Central memory CD8-positive, alpha-beta T cell (primary cell): ENCODE data around the gene FAM83G.

Experiments used
- ATAC-seq: fragments of 150-1000 bp; cut with Tn5 transposase; replicated peaks from 2 replicates; pipeline ENCODE4 v1.10.0; 2022; ENCODE audit warnings: mild to moderate bottlenecking, moderate FRiP score, moderate number of reproducible peaks; ENCODE audit not compliant: poor library complexity, severe bottlenecking; ENCODE audit errors: extremely low read depth
- DNase-seq, 2 donors: peaks; one replicate each; pipeline ENCODE4 v3.0.0; 2021; ENCODE audit warnings: low spot score in 2 of 2
- H3K27ac Mint-ChIP-seq: one replicate; pipeline ENCODE4 v1.8.0; 2022; ENCODE audit warnings: low read depth, mild to moderate bottlenecking, moderate library complexity, mixed read lengths
- H3K27me3 Mint-ChIP-seq: one replicate; pipeline ENCODE4 v1.8.0; 2022; ENCODE audit warnings: mixed read lengths
- H3K36me3 Mint-ChIP-seq: one replicate; pipeline ENCODE4 v1.8.0; 2022; ENCODE audit warnings: mild to moderate bottlenecking, moderate library complexity, mixed read lengths; ENCODE audit not compliant: insufficient read depth
- H3K4me1 Mint-ChIP-seq: one replicate; pipeline ENCODE4 v1.8.0; 2022; ENCODE audit warnings: mixed read lengths
- H3K4me3 Mint-ChIP-seq: one replicate; pipeline ENCODE4 v1.8.0; 2022; ENCODE audit warnings: mild to moderate bottlenecking, moderate library complexity, mixed read lengths
- H3K9me3 Mint-ChIP-seq: one replicate; pipeline ENCODE4 v1.8.0; 2022; ENCODE audit warnings: mixed read lengths

FAM83G gene

GRCh38 chr17:18976201-18976600 lies 28.4 kb downstream of the FAM83G start:
- Mint-ChIP-seq H3K4me1 (no peaks in the 10 kb centered on the region), H3K27ac (no peak overlapping the region), H3K9me3 (no peaks in the 10 kb centered on the region), H3K27me3 (no peaks in the 10 kb centered on the region), H3K36me3 (peaks cover 8% of the 10 kb centered on the region), H3K4me3 (no peak overlapping the region)
- ATAC-seq (no peak), DNase-seq (no peak)

DNA sequence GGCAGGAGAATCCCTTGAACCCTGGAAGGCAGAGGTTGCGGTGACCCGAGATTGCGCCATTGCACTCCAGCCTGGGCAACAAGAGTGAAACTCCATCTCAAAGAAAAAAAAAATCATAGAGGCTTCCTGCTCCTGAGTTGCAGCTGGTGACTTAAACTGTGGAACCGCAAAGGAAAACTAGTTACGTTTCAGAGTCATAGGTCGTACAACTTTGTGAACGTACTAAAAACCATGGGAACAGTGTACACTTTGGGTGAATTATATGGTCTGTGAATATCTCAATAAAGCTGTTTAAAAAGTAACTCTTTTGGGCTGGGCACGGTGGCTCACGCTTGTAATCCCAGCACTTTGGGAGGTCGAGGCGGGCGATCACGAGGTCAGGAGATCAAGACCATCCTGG lies 29.0 kb downstream of the FAM83G start:
- DNase-seq, result no peak
- no peaks in the 10 kb centered on the region for H3K9me3 Mint-ChIP-seq
- H3K27me3 Mint-ChIP-seq, result no peaks in the 10 kb centered on the region
- H3K4me1 Mint-ChIP-seq, result no peaks in the 10 kb centered on the region
- no peak overlapping the region for H3K27ac Mint-ChIP-seq
- H3K36me3 Mint-ChIP-seq, result peaks cover 8% of the 10 kb centered on the region
- no peak for ATAC-seq
- H3K4me3 Mint-ChIP-seq, result no peak overlapping the region

- Mint-ChIP-seq H3K27ac (no peak overlapping the region), H3K9me3 (no peaks in the 10 kb centered on the region), H3K27me3 (no peaks in the 10 kb centered on the region), H3K4me3 (no peak overlapping the region), H3K4me1 (no peaks in the 10 kb centered on the region), H3K36me3 (peaks cover 8% of the 10 kb centered on the region)
- ATAC-seq (no peak), DNase-seq (no peak)
These were observed 30.0 kb downstream of the FAM83G start for GRCh38 chr17:18974407-18975149.

DNA sequence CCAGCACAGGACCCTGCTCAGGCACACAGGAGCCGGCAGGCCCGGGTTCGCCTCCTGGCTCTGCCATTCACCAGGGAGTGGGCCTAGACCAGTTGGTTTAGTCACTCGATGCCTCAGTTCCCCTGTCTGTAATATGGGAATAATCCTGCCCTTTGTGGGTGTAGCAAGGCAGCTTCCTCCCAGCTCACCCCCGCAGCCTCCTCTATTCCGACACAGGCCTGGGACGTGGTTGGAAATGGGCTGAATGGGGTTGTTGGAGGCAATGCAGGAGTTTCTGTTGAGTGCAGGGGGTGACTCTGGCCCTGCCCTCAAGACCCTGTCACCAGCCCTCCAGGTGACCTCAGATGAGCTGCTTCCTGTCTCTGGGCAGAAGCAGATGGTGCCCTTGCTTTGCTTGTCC lies 32.8 kb downstream of the FAM83G start:
- H3K4me1 Mint-ChIP-seq, result no peaks in the 10 kb centered on the region

DNA sequence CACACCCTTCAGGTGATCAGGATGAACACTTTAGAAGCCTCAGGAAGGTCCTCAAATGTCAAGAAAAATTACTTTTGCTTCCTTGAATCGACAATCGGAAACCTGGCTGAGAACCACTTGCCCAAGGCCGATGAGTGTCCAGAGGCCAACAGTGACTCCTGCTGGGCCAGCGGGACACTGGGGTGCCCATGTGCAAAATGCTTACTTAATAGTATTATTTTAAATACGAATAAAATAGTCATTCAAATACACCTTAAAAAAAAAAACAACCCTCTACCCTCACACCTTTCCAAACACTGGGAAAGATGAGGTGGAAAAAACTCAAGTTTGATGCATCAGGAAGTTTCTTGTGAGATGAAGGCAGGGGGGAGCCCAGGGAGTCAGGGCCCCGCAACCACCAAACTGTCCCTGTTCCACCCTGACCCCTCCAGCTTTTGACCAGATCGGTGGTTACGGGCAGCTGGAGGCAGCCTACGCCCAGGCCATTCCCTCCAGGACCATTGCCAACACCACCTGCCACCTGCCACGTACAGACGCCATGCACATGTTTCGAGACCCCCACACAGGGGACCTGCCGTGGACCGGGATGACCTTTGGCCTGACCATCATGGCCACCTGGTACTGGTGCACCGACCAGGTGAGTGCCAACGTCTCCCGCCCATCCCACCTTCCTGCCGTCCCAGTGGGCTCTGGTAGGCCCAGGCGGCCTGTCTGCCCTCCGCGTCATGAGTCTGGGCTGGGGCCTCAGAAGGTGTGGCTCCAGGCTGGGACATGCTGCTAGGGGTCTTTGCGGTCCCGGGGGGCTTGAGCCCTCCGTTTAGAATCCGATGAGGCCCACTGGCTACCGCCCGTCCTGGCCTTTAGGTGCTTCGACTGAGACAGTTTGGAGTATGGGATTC lies 33.7 kb downstream of the FAM83G start:
- H3K9me3 Mint-ChIP-seq, result no peaks in the 10 kb centered on the region
- no peaks in the 10 kb centered on the region for H3K4me1 Mint-ChIP-seq
- no peak overlapping the region for H3K4me3 Mint-ChIP-seq
- DNase-seq (no peak), ATAC-seq (no peak)
- H3K36me3 Mint-ChIP-seq, result peaks cover 5% of the 10 kb centered on the region
- H3K27me3 Mint-ChIP-seq, result no peaks in the 10 kb centered on the region
- no peak overlapping the region for H3K27ac Mint-ChIP-seq

More for the DNA sequence above, 32.8 kb downstream of the FAM83G start:
- Mint-ChIP-seq H3K9me3 (no peaks in the 10 kb centered on the region), H3K4me3 (no peak overlapping the region), H3K27ac (no peak overlapping the region), H3K36me3 (peaks cover 5% of the 10 kb centered on the region), H3K27me3 (no peaks in the 10 kb centered on the region)
- DNase-seq (no peak), ATAC-seq (no peak)

GRCh38 chr17:18968945-18969887 lies 35.3 kb downstream of the FAM83G start:
- Mint-ChIP-seq H3K9me3 (no peaks in the 10 kb centered on the region), H3K4me3 (no peak overlapping the region), H3K27ac (no peak overlapping the region), H3K4me1 (no peaks in the 10 kb centered on the region), H3K36me3 (peaks cover 4% of the 10 kb centered on the region), H3K27me3 (no peaks in the 10 kb centered on the region)
- DNase-seq (no peak), ATAC-seq (no peak)

- H3K4me1 Mint-ChIP-seq, result no peaks in the 10 kb centered on the region
- DNase-seq (no peak), ATAC-seq (no peak)
- H3K36me3 Mint-ChIP-seq, result peaks cover 2% of the 10 kb centered on the region
- H3K4me3 Mint-ChIP-seq, result no peak overlapping the region
- no peaks in the 10 kb centered on the region for H3K9me3 Mint-ChIP-seq
- H3K27me3 Mint-ChIP-seq, result no peaks in the 10 kb centered on the region
- no peak overlapping the region for H3K27ac Mint-ChIP-seq
These were observed 36.2 kb downstream of the FAM83G start for GRCh38 chr17:18968345-18968744.

DNA sequence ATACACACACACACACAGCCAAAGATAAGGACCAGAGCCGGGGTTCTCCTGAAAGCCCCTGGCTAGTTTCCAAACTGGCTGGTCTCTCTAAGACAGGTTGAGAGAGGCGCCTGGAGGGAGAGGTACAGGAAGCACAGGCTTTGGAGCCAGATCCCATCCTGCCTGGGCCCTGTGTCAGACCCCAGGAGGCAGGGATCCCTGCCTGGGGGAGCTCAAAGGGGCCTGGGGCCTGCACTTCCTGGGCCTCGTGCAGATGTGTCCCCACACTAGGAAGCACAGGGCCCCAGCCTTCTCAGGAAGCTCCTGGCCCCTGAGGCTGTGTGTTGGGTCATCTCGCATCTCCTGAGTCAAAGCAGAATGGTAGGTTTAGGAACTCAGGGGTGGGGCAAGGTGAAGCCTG lies 36.6 kb downstream of the FAM83G start:
- ATAC-seq, result no peak
- Mint-ChIP-seq H3K36me3 (peaks cover 2% of the 10 kb centered on the region), H3K9me3 (no peaks in the 10 kb centered on the region), H3K27ac (no peak overlapping the region), H3K4me3 (no peak overlapping the region), H3K4me1 (no peaks in the 10 kb centered on the region), H3K27me3 (no peaks in the 10 kb centered on the region)
- DNase-seq, result no peak

GRCh38 chr17:18966831-18967624 lies 37.5 kb downstream of the FAM83G start:
- no peak for ATAC-seq
- Mint-ChIP-seq H3K27me3 (no peaks in the 10 kb centered on the region), H3K9me3 (no peaks in the 10 kb centered on the region), H3K27ac (no peak overlapping the region), H3K4me3 (no peak overlapping the region), H3K36me3 (peaks cover 2% of the 10 kb centered on the region), H3K4me1 (no peaks in the 10 kb centered on the region)
- no peak for DNase-seq

DNA sequence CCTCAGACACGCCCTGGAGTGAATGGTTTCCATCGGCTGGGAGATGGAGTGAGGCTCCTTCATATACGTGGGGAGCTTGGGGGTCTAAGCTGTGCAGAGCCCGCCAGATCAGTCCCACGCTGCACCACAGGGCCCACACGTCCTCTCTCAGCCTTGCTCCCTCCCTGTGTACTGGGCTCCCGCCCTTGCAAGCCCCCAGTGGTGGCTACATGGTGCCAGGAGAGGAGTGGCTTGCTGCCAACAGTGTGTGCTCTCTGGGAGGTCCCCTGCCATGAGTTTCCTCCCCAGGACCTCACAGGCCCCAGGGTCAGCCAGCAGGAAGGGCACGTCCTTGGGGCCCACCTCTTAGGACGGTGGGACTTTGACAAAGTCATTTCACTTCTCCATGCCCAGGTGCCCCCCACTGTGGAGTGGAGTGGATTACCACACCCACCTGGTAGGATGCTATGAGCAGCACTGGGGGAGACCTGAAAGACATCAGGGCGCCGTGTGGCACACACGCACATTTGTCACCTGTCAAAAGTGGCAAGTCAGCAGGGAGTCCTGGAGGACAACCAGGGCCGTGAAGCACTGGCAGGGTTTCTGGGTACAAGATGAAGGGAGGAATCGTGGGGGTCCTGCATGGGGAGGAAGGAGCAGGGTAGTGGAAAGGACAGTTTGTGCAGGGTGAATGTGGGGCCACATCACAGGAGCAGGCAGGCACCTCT lies 38.9 kb downstream of the FAM83G start:
- Mint-ChIP-seq H3K9me3 (no peaks in the 10 kb centered on the region), H3K27ac (no peak overlapping the region), H3K4me3 (no peak overlapping the region), H3K36me3 (peaks cover 1% of the 10 kb centered on the region), H3K27me3 (no peaks in the 10 kb centered on the region), H3K4me1 (peaks cover 3% of the 10 kb centered on the region)
- DNase-seq, result no peak
- ATAC-seq, result no peak

- no peak overlapping the region for H3K4me3 Mint-ChIP-seq
- DNase-seq, result no peak
- H3K27ac Mint-ChIP-seq, result no peak overlapping the region
- H3K27me3 Mint-ChIP-seq, result no peaks in the 10 kb centered on the region
- peaks cover 4% of the 10 kb centered on the region for H3K36me3 Mint-ChIP-seq
- H3K4me1 Mint-ChIP-seq, result peaks cover 5% of the 10 kb centered on the region
- ATAC-seq, result no peak
- no peaks in the 10 kb centered on the region for H3K9me3 Mint-ChIP-seq
These were observed 40.0 kb downstream of the FAM83G start for GRCh38 chr17:18964550-18964949.
